ENCODE measurements around the gene ADRA2B.
A peak's percentile ranks its signal among the peaks of the same experiment; 100 is the strongest.
"Not testable (repeated sequence)": the region's sequence is repeated elsewhere in the genome, so short reads cannot be mapped to it uniquely, and the experiment has no call there.

The ADRA2B gene

DNA sequence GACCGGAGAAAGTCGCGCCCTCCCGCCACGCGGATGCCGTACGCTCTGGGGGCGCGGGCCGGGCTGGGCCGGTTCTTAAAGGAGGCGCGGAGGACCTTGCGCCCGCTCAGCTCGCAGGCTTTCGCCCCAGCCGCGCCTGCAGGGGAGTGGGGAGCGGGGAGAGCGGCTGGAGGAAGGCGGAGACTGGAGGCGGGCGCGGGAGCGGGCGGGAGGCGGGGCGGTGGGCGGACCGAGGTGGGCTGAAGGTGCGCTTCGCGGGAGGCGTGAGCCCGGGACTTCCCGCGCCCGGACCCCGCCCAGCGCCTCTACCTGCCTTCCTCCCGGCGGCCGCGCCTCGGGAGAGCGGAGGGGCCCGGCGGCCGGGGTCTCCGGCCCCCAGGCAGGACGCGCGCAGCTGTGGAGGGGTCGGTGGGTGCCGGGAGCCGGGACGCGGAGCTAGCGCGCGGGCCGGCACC lies at the start of gene ADRA2B:
Gene ADRA2B (minus strand): TSS at position 148 of the 455 bp plus-strand sequence. CDS start 422 bp downstream, outside the sequence.
- DNase-seq = peak; percentile 23

DNA sequence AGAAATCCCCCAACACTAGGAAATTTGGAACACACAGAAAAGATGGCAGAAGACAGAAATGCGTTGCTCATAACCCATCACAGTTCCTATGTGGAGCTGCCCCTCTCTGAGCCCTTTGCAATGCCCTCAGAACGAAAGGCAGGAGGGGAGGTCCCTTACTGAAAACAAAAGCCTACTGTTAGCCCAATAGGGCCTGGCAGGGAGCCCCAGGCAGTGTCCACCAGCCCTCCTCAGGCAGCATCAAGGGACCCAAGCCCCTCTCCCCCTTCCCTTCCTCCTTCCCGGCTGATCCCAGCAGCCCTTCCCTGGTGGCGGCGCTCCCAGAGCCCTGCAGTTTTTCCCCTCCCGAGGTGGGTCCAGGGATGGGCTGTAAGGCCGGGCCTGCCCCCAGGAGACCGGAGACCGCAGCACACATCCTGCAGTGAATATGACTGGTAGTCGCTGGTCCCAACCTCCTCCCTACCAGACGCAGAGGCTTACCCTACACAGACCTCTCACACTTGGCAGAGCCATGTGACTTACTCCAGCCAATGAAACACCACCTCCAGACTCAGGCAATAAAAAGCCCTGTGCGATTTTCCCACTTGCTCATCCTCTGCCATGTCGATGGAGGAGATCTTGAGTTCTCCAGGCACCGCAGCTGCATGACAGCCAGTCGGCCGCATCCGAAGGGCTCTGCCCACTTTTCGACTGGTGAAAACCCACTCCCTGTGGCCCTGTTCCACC lies 48.3 kb upstream of the ADRA2B start:
- no peak for DNase-seq

DNA sequence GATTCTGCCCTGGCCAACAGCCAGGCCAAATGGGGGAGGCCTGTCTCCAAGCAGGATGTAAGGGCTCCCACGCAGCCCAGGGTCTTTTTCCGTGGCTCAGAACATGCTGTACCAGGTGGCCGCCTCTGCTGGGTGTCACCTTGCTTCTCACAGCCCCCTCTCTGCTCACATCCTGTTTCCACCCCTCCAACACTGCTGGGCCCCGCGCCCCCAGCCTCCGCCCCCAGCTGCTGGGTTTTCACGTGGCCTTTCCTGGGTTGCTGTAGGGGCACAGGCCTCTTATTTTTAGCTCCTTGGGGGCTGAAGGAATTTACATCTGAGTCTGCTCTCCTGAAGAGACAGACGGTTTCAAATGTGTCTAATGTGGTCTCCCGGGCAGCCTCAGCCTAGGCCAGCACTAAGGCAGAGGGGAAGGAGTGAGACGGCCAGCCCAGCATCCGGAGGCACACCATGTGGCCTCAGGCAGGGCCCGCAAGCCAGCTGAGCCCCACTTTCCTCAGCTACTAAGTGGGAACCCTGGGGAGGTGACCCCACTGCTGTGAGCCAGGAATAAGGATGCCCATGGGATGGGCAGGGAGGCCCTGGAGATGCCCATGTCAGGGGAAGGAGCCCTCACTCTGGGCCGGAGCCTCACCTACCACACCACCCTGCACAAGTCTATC lies 47.5 kb upstream of the ADRA2B start:
- no peak for DNase-seq

DNA sequence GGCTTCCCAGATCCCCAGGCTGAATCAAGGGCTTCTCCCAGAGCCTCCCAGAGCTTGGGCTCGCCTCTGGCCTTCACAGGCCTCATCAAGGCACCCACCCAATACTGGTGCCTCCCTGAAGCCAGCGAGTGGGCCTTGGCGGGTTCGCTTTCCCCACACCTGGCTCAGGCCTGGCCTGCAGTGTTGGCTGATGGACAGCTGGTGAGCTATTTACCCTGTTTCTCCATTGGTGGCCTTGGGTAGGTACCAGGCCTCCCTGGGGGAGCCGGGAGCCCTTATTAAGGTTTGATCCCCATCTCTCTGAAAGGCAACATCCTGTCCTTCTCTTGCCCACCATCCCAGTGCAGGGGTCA lies 47.0 kb upstream of the ADRA2B start:
- DNase-seq = no peak

DNA sequence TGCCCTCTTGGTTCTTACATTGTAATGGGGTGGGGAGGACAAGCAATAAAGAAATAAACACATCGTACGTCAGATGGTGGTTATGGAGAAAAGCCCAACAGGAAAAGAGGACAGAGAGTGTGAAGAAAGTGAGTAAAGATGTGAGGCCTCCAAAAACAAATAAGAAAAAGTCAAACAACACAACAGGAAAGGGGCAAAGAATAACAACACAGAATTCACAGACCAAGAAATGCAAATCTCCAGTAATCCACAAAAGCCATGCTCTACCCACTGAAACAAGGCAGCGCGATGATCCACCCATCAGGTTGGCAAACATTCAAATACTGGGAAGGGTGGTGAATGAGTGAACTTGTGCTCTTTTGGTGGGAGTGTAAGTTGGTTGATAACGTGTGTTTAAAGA lies 45.5 kb upstream of the ADRA2B start:
- no peak for DNase-seq

DNA sequence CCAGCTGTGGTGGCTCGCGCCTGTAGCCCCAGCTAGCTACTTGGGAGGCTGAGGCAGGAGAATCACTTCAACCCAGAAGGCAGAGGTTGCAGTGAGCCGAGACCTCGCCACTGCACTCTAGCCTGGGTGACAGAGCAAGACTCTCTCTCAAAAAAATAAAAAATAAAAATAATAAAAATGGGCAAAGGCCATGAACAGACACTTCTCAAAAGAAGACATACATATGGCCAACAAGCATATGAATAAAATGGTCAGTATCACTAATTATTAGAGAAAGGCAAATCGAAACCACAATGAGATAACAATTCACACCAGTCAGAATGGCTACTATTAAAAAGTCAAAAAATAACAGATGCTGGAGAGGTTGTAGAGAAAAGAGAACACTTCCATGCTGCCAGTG lies 44.0 kb upstream of the ADRA2B start:
- DNase-seq = not testable (repeated sequence)

DNA sequence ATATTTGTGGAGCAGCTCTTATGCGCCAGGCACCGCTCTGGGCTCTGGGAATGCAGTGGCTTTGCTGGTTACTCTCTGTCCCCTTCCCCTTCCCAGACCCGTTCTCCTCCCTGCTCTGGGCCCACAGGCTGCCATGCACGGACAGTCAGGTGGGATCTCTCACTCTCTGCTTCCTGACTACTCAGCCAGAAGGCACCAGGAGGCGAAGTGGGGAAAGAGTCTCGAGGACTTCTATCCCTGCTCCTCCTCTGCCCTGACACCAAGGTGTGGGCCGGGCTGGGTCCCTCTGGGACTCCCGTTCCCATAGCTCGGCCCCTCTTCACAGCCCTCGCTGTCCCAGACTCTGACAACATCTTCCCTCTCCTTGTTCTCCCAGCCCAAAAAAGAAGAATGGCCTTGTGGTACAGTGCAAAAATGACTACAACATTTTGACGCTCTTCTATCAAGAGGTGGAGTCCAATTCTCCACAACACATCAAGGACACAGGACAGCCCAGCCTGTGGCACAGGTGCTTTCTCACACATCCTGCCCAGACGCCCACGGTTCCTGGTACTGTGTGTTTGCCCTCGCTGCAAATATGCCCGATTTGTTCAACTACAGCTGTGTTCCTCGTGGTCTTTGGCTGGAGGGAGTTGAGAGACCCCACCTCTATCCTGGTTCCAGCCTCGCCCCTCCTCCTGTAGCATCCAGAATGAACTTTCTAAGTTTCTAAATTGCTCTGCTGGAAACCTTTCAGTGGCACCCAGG lies 42.9 kb upstream of the ADRA2B start:
- DNase-seq = no peak

DNA sequence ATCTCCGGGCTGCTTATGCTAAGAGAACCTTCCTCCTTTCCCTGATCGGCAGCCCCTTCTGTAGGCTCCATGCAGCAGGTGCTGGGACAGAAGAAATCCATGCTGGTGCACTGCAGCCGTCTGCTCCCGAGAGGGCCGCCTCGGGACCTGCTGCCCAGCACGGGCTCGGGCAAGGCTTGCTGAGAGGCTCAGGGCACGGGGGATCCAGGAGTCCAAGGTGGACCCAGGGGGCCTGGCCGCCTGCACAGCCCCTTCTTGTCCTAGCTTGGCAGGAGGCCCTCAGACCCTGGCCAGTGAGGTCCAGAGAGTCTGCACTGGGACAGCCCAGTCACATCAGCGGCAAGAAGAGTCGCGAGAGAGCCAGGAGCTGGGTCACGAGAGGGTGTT lies 42.2 kb upstream of the ADRA2B start:
- DNase-seq = no peak

DNA sequence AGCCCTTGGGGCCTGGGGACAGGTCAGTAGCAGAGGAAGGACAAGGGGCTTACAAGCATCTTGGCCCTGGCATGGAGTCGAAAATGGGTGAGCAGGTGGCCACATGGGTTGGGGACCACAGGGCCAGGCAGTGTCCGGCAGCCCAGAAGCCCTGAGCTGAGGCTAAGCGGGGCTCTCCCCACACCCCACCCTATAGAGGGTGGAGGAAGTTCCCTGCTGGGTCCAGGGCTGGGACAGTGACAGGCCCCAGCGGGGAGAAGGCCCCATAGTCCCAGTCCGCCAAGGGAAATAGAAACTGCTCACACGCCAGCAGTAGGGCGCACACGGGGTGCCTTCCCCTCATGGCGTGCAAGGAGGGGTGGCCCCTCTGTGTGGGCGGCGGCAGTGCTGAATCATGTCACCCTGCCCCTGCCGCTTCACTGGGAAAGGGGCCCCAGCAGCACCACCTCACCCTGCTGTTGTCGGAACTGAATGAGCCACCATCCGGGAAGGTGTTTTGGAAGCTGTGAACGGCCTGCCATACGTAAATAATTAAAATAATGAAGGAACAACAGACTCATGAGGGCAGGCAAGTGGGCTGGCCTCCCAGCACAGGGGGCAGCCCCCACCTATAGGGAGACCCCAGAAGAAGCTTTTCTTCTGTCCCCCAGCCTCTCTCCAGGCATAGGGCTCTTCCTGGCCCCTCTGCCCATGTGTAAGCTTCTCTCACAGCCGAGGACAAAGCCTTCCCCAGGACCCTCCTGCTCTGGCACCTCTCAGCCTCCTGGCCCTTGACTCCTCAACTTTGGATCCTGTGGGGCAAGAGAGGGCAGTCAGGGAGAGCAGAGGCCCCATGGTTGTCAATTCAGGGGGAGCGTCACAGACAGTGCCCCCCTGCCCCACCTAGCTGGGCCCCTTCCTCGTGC lies 41.5 kb upstream of the ADRA2B start:
- no peak for DNase-seq

DNA sequence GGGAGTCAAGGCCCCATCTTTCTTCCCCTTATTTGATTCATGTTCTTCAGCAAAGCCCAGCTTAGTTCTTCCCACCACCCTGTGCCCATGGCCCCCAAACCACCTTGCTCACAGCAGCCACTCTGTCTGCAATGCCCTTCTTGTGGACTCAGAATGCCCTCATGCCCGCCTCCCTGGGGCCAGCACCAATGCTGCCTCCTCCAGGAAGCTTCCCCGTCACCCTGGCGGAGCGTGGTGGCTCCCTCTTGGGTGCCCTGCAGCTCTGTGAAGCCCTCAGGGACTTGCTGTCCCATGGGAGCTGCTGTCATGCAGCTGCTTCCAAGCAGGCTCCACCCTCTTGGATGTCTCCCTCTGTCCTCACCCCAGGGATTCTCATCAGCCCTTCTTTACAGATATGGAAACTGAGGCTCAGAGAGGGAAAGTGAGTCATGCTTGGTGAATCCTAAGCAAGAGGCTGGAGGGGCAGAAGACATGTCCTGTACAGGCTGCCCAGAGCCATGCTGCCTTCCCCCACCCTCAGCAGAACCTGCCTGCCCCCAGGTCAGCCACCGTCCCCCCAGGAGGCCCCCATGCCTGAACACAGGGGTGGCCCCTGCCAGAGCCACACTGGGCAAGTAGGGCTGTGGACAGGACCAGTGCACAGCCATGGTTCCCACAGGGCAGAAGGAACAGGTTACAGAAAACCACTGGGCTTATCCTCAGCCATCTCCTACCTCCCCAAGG lies 40.7 kb upstream of the ADRA2B start:
- DNase-seq = no peak

DNA sequence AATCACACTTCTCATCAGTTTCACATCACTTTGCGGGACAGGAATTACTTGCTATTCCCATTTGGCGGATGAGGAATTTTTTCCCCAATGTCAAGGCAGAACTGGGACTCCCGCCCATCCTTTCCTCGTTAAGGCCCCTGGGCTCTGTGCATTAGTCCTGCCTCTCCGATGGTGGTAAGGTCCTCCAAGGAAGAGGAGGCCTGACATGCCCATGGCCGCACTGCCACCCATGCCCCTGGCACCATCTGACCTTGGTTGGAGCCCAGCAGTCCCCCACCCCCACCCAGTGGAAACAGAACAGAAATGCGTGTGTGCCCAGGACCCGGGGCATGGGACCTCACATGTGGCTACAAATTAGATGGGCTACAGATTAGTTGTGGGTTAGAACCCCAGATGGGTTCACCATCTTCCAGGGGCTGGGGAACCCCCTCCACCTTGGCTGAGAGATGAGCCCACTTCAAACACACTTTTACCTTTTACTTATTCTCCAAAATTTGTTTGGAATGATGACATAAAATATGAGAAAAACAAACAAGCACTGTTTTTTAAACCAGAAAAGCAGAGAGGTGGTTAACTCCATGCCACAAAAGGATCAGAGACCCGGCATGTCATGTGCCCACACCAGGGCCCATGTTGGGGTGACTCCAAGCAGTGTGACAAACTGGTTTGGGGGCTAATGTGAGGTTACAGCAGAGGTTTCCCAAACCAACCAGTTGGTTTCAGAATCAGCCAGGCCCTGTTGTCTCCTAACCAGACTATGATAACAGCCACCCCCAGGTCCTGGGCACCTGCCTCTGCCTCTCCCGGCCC lies 39.8 kb upstream of the ADRA2B start:
- DNase-seq = no peak

DNA sequence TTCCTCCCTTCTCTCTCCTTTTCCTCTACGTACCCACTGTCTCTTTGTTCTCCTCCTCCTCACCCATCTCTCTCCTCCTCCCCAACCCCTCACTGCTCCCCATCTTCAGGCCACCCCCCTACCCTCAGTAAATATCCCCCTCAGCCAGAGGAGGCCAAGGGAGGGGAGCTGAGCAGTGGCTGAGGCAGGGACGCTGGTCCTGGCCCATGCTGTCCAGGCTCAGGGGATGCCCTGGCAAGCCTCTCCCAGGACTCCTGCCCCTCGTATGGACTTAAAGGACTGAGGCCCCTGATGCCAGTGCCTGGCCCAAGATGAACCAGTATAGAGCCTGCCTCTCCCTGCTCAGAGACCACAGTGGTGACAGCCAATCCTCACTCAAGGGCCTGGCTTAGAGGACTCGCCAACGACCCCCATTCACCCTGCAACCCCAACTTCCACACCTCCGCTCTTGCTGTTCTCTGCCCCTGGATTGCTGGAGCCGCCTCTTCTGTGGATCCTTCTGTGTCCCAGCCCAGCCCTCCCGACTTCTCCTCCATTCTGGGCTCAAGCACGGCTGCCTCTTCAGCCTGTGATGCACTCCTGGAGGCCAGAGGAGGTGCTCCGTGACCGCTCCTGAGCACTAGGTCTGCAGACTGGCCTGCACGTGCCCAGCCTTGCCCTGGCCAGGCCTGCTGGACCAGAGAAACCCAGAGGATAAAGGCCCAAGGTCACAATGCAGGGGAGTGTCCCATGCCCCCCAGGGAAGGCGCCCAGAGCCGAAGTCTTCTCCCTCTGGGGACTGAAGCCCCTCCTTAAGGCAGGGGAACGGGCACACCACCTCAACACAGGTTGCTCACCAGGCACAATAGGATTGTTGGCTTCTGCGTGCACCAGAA lies 38.4 kb upstream of the ADRA2B start:
- DNase-seq = no peak

DNA sequence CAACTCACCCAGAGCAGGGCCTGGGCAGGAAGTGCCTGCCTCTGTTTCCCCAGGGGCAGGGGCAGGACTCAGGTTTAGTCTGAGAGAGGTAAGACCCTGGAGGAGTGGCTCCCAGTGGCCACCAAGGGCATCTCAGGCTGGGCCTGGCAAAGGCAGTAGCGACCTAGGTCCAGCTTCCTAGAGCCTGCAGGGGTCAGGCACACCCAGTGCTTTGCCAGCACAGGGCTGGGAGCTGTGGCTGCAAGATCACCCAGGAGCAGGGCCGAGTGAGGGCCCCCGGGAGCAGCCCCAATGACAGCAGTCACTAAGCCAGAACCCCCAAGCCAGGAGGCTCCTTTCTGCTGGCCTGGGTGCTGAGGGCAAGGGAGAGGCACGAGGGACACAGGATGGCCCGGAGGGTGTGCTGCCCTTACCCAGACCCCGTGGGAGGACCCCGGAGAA lies 37.6 kb upstream of the ADRA2B start:
- no peak for DNase-seq

DNA sequence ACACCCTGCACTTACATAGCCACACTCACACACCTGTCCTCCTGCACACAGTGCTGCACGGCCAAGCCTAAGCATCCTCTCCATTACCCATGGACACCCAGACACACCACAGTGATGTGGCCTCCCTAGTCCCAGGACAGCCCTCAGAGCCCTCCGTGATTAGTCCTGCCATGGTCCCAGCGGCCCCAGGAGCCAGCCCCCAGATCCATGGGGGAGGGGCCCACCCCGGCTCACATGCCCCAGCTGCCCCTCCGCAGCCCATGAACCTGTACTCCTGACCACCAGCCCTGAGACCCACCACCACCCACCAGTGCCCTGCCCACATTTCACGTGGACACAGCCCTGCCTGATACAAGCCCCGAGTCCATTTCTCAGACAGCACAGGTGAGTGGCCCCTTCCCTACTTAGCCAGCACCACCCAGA lies 36.9 kb upstream of the ADRA2B start:
- no peak for DNase-seq

DNA sequence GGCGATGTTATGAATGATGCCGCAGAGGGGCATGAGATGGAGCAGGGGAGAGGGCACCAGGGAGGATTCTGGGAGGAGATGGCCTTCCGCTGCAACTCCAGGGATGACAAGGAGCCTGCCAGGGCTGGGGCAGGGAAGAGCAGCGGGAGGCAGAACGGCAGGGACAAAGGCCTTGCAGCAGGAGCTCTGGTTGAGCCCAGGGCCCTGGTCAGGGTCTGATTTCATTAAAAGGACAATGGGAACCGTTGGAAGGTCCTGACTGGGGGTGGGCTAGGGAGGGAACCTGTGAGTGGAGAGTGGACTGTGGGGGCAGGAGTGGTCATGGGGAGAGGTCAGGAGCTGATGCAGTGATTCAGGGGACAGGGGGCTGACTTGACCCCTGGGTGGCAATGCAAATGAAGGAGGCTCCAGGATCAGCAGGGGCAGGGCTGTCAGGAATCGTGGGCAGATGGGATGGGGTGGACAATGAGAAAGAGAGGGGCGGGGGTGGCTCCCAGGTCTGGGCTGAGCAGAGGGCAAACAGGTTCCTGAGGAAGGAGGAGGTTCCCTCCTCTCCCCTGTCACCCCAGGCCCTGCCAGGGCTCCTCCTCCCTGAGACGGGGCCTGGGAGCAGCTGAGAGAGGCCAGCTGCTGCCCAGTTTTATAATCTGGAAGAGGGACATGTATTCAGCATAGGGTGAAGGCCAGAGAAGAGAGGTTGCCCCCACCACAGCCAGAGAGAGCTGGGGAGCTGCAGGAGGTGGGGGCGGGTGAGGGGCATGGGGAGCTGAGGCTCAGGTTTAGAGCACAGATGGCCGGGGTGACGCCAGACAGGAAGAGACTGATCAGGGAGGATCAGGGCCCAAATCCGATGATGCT lies 36.2 kb upstream of the ADRA2B start:
- no peak for DNase-seq

DNA sequence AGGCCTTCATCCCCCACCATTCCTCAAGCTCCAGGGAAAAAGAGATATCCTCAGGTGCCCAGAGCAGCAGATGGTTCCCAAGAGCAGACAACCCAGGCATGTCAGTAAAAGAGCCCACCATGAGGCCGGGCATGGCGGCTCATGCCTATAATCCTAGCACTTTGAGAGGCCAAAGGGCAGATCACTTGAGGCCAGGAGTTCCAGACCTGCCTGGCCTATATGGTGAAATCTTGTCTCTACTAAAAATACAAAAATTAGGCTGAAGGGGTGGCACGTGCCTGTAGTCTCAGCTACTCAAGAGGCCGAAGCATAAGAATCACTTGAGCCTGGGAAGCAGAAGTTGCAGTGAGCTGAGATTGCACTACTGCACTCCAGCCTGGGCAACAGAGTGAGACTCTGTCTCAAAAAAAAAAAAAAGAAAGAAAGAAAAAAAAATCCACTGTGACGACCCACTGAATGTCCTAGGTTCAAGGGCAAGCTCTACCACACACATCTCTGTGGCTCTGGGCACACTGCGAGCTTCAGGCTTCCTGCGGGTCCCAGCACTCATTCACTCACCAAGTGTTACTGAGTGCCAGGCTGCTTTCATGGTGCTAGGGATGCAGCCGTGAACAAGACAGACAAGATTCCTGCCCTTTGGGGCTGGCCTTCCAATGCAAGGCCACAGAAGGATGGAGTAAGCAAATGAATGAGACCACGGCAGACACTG lies 35.4 kb upstream of the ADRA2B start:
- no peak for DNase-seq

DNA sequence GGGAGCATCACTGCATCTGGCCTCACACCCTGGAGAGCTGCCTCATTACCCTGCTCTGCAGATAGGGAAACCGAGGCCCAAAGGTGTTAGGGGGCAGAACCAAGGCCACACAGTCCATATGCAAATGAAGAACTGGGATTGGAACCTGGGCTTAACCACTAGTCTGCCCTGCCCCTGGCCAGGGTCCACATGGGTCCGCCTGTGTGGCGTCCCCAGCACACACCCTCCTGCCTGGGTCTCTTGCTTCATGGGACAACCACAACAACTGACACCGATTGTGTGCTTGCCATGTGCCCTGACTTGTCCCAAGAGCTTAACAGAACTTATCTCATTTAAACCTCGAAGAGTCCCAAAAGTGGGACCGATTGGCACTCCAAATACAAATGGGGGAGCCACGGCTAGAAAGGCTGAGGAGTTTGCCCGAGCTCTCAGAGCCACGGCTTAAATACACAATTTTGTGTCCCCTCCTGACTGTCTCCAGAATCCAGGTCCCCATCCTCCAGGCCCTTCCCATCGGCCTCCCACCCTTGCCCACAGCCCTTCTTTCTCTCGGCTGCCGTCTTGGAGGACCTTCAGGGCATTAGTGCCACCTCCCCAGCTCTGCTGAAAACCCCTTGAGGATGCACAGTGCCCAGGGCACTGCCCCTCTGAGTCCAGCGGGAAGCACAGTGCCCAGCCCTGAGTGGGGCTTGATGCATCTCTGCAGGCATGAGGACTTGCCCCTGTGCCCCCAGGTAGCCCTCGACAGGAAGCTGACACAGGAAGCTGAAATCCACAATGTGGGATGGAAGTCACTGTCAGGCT lies 34.6 kb upstream of the ADRA2B start:
- DNase-seq = no peak

Measured in NCI-H345 (cell line).